ENCODE data around the gene BCL7B. TPM values are rescaled to one million over a fixed set of nuclear protein-coding genes. Genes with fewer than 3 reads are reported as not detected.
A peak's percentile ranks its signal among the peaks of the same experiment; 100 is the strongest.

The BCL7B gene
- total and polyA plus RNA-seq, 2 experiments from 2014 or later = 17.0 to 18.2 TPM

- H3K36me3 Mint-ChIP-seq (ENCODE audit: low read depth) = peaks cover 4% of the 10 kb centered on the region; the same call in 2 of the 3 replicates
- Histone ChIP-seq H3K27ac (ENCODE audit: low read depth) (no peak overlapping the region), H3K27me3 (ENCODE audit: insufficient read depth) (peaks cover 4% of the 10 kb centered on the region; the same call in 1 of the 2 replicates), H4K20me1 (replicated peaks; ENCODE audit: insufficient read depth) (peaks cover 6% of the 10 kb centered on the region), H3K4me1 (ENCODE audit: insufficient read depth) (no peaks in the 10 kb centered on the region), H3F3A (replicated peaks; ENCODE audit: low read depth) (no peaks in the 10 kb centered on the region; the same call in 1 of the 2 replicates), H3K9me2 (ENCODE audit: insufficient read depth) (peaks cover 5% of the 10 kb centered on the region; the same call in 1 of the 2 replicates), H3K36me3 (ENCODE audit: insufficient read depth) (no peaks in the 10 kb centered on the region), H3K4me2 (no peak overlapping the region), H3K4me3 (no peak overlapping the region), H2AFZ (no peak overlapping the region), H3K79me2 (replicated peaks; ENCODE audit: insufficient read depth) (no peaks in the 10 kb centered on the region)
- peaks cover 20% of the 10 kb centered on the region for H3K4me1 Mint-ChIP-seq
- TF ChIP-seq CREB1 (CRISPR knock-in tag; IDR thresholded peaks at IDR 0.05; ENCODE audit: low read depth) = no peak
- TF ChIP-seq REST (IDR thresholded peaks at IDR 0.05; ENCODE audit: unreplicated experiment) = no peak
- no peak for TF ChIP-seq JUNB (IDR thresholded peaks at IDR 0.05; ENCODE audit: unreplicated experiment)
- no peak for TF ChIP-seq NANOG (IDR thresholded peaks at IDR 0.05; ENCODE audit: borderline replicate concordance)
- no peak for TF ChIP-seq ETS1 (IDR thresholded peaks at IDR 0.05)
- TF ChIP-seq ZNF114 (CRISPR knock-in tag; IDR thresholded peaks at IDR 0.05) = no peak
- DNase-seq (ENCODE audit: low spot score) (no peak), ATAC-seq (no peak)
- H3K27me3 Mint-ChIP-seq (ENCODE audit: insufficient read depth, low read depth, poor library complexity) = peaks cover 22% of the 10 kb centered on the region
- no peak overlapping the region for H3K4me3 Mint-ChIP-seq
- no peak overlapping the region for H3K27ac Mint-ChIP-seq
- H3K9me3 Mint-ChIP-seq = no peaks in the 10 kb centered on the region; the same call in 2 of the 3 replicates
Measured at GRCh38 chr7:73595358-73595757, 37.9 kb upstream of the BCL7B start.

- TF ChIP-seq JUNB (IDR thresholded peaks at IDR 0.05; ENCODE audit: unreplicated experiment) (no peak), CTCF (conservative IDR thresholded peaks at IDR 0.05; ENCODE audit: low read depth in 2 of 2) (0 out of 4 replicates have a peak, but pooled peaks of 1 of the 2 experiments have one; percentile 7), CREB1 (CRISPR knock-in tag; IDR thresholded peaks at IDR 0.05; ENCODE audit: low read depth) (no peak)
- peaks cover 3% of the 10 kb centered on the region; the same call in 1 of the 2 replicates for H3K27me3 ChIP-seq (ENCODE audit: insufficient read depth)
- DNase-seq (ENCODE audit: low spot score) (no peak), ATAC-seq (no peak)
- H4K20me1 ChIP-seq (replicated peaks; ENCODE audit: insufficient read depth) = no peaks in the 10 kb centered on the region; the same call in 1 of the 2 replicates
- H3K36me3 ChIP-seq (ENCODE audit: insufficient read depth) = no peaks in the 10 kb centered on the region
- Mint-ChIP-seq H3K27me3 (ENCODE audit: insufficient read depth, low read depth, poor library complexity) (peaks cover 19% of the 10 kb centered on the region), H3K4me1 (peaks cover 20% of the 10 kb centered on the region), H3K4me3 (no peak overlapping the region), H3K27ac (no peak overlapping the region), H3K9me3 (no peaks in the 10 kb centered on the region; the same call in 2 of the 3 replicates), H3K36me3 (ENCODE audit: low read depth) (peaks cover 4% of the 10 kb centered on the region; the same call in 2 of the 3 replicates)
- H3K9me2 ChIP-seq (ENCODE audit: insufficient read depth) = peaks cover 5% of the 10 kb centered on the region; the same call in 1 of the 2 replicates
- no peak overlapping the region for H3K27ac ChIP-seq (ENCODE audit: low read depth)
- H3K4me1 ChIP-seq (ENCODE audit: insufficient read depth) = no peaks in the 10 kb centered on the region
- no peak overlapping the region for H2AFZ ChIP-seq
- no peak overlapping the region for H3K4me3 ChIP-seq
- no peak overlapping the region for H3K4me2 ChIP-seq
- H3F3A ChIP-seq (replicated peaks; ENCODE audit: low read depth) = no peaks in the 10 kb centered on the region; the same call in 1 of the 2 replicates
- H3K79me2 ChIP-seq (replicated peaks; ENCODE audit: insufficient read depth) = no peaks in the 10 kb centered on the region
Measured at GRCh38 chr7:73593207-73594045, 35.9 kb upstream of the BCL7B start.
